Measurements from ENCODE around the gene NFATC1. TPM values are rescaled to one million over a fixed set of nuclear protein-coding genes. Genes with fewer than 3 reads are reported as not detected.

Gene NFATC1
- polyA plus RNA-seq, 2 donors = 1.3 to 1.9 TPM

DNA sequence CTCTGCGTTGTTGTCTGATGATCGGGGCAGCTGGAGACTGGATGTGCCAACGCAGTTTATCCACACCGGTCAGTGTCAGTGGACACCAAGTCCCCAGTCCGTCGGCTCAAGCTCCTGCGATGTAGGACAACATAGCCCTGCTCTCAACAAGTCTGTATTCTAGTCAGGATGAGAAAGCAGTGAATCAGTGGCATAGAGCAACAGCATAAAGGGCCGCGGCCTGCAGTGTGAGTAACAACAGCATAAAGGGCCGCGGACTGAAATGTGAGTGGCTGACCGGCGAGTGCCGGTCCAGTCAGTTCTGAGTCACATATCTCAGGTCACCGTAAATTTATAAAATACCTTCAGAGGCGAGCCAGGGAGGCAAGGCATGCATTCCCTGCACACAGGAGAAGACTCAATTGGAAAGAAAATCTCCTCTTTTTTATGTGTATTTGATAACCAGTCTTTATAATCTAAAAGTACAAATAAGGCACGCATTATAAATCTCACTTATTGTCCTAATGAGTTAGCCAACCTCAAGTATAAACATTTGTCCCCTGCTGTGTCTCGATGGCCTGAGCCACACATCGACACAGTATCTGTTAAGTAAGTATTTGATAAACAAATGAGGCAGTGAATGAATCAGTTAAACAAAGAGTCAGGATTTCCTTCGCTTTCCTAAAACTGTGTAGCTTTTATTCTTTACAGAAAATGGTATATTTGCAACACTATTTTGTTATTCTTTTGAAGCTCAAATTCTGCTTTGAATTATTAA is 33.8 kb upstream of the NFATC1 start:
- WGBS, 2 donors = 88 to 89% methylated on average over 20 of the region's 20 CpGs
- Histone ChIP-seq H3K4me3 (ENCODE audit: low read depth in 1 of 2, low read length in 2 of 2) (no peak overlapping the region), H3K36me3 (ENCODE audit: control insufficient read depth in 2 of 2, insufficient read depth in 2 of 2, low read length in 1 of 2) (peaks cover 0 to 20% of the 10 kb centered on the region in 2 donors)

DNA sequence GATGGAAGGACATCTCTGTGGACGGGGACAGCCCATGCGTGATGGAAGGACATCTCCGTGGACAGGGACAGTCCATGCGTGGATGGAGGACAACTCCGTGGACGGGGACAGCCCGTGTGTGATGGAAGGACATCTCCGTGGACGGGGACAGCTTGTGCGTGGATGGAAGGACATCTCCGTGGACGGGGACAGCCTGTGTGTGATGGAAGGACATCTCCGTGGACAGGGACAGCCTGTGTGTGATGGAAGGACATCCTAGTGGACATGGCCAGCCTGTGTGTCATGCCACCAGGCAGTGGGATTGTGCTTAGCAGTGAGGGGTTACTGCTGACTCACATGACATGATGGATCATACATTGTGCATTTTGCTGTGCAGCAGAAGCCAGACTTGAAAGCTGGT is 30.0 kb upstream of the NFATC1 start:
- peaks cover 0 to 17% of the 10 kb centered on the region in 2 donors for H3K36me3 ChIP-seq (ENCODE audit: control insufficient read depth in 2 of 2, insufficient read depth in 2 of 2, low read length in 1 of 2)
- no peak overlapping the region for H3K4me3 ChIP-seq (ENCODE audit: low read depth in 1 of 2, low read length in 2 of 2)
- H3K4me1 ChIP-seq (ENCODE audit: control insufficient read depth in 2 of 2, insufficient read depth in 2 of 2, low read length in 1 of 2) = no peaks in the 10 kb centered on the region
- 96% methylated on average over 13 of the region's 13 CpGs for WGBS, 2 donors
- H3K27ac ChIP-seq (ENCODE audit: low read depth in 2 of 2, low read length in 1 of 2) = no peak overlapping the region
- no peaks in the 10 kb centered on the region for H3K27me3 ChIP-seq (ENCODE audit: control insufficient read depth in 1 of 2, insufficient read depth in 2 of 2, low read length in 2 of 2)
- H3K9me3 ChIP-seq (ENCODE audit: control insufficient read depth in 2 of 2, insufficient read depth in 1 of 2, low read depth in 1 of 2, low read length in 1 of 2) = peaks cover 0 to 5% of the 10 kb centered on the region in 2 donors

More for the DNA sequence above, 33.8 kb upstream of the NFATC1 start:
- peaks cover 0 to 7% of the 10 kb centered on the region in 2 donors for H3K9me3 ChIP-seq (ENCODE audit: control insufficient read depth in 2 of 2, insufficient read depth in 1 of 2, low read depth in 1 of 2, low read length in 1 of 2)
- no peaks in the 10 kb centered on the region for H3K27me3 ChIP-seq (ENCODE audit: control insufficient read depth in 1 of 2, insufficient read depth in 2 of 2, low read length in 2 of 2)
- H3K4me1 ChIP-seq (ENCODE audit: control insufficient read depth in 2 of 2, insufficient read depth in 2 of 2, low read length in 1 of 2) = no peaks in the 10 kb centered on the region
- H3K27ac ChIP-seq (ENCODE audit: low read depth in 2 of 2, low read length in 1 of 2) = no peak overlapping the region

DNA sequence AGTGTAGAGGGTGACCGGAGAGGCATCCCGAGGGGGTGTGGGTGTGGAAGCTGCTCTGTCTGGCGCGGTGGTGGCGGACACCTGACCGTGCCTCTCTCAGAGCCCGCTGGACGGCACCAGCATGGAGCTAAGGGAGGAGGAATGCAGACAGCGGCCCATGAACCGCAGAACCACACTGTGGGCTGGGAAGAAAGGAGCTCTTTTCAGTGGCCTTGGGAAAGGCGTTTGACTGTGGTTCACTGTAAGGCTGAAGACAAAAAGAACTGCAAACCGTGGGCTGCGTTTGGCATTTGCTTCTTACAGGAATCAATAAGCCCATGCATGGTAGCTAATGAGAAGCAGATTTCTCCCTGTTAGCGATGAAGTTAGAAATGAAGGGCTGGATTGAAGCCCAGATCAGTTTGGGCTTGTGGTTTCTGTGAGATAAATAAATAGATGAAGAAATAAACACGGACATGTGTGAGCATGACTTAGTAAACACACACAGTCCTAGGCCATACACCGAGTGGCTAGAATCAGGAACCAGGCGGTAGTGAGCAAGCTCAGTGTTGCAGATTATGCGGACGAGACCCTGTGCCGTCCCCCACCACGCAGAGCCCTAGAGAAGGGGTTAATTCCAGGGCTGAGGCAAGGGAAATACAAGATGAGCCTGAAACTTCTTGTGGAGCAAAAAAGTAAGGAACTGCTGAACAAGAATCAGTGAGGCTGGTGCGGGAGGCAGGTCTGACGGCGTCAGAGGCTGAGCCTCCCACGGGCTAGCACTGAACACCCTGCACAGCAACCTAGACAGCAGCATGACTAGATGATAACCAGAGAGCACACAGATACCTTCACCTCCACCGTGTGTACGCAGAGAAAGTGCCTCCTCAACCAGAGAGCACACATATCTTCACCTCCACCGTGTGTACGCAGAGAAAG is 29.3 kb upstream of the NFATC1 start:
- WGBS, 2 donors = 79 to 82% methylated on average over 29 of the region's 29 CpGs
- H3K36me3 ChIP-seq (ENCODE audit: control insufficient read depth in 2 of 2, insufficient read depth in 2 of 2, low read length in 1 of 2) = peaks cover 0 to 13% of the 10 kb centered on the region in 2 donors

GRCh38 chr18:79367480-79367879 is 28.2 kb upstream of the NFATC1 start:
- WGBS, 2 donors = 94 to 95% methylated on average over 8 of the region's 8 CpGs
- Histone ChIP-seq H3K27ac (ENCODE audit: low read depth in 2 of 2, low read length in 1 of 2) (no peak overlapping the region), H3K4me1 (ENCODE audit: control insufficient read depth in 2 of 2, insufficient read depth in 2 of 2, low read length in 1 of 2) (no peaks in the 10 kb centered on the region), H3K9me3 (ENCODE audit: control insufficient read depth in 2 of 2, insufficient read depth in 1 of 2, low read depth in 1 of 2, low read length in 1 of 2) (peaks cover 0 to 5% of the 10 kb centered on the region in 2 donors), H3K36me3 (ENCODE audit: control insufficient read depth in 2 of 2, insufficient read depth in 2 of 2, low read length in 1 of 2) (peaks cover 0 to 12% of the 10 kb centered on the region in 2 donors), H3K27me3 (ENCODE audit: control insufficient read depth in 1 of 2, insufficient read depth in 2 of 2, low read length in 2 of 2) (no peaks in the 10 kb centered on the region), H3K4me3 (ENCODE audit: low read depth in 1 of 2, low read length in 2 of 2) (no peak overlapping the region)

More for the DNA sequence above, 29.3 kb upstream of the NFATC1 start:
- no peak overlapping the region for H3K4me3 ChIP-seq (ENCODE audit: low read depth in 1 of 2, low read length in 2 of 2)
- H3K27me3 ChIP-seq (ENCODE audit: control insufficient read depth in 1 of 2, insufficient read depth in 2 of 2, low read length in 2 of 2) = no peaks in the 10 kb centered on the region
- H3K4me1 ChIP-seq (ENCODE audit: control insufficient read depth in 2 of 2, insufficient read depth in 2 of 2, low read length in 1 of 2) = no peaks in the 10 kb centered on the region
- peaks cover 0 to 5% of the 10 kb centered on the region in 2 donors for H3K9me3 ChIP-seq (ENCODE audit: control insufficient read depth in 2 of 2, insufficient read depth in 1 of 2, low read depth in 1 of 2, low read length in 1 of 2)
- no peak overlapping the region for H3K27ac ChIP-seq (ENCODE audit: low read depth in 2 of 2, low read length in 1 of 2)

DNA sequence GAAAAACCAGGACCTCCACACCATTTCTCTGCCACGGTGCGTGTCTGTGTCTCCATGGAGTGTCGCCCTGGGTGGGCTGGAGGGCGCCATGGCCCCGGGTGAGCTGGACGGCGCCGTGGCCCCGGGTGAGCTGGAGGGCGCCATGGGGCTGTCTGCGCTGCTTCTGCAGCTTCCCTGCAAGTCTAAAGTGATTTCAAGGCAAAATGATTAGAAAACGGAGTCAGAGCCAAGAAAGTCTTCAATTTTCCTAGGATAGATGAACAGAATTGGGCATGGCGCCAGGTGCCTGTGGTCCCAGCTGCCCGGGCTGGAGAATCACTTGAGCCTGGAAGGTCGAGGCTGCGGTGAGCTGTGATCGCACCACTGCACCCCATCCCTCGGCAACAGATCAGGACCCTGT is 27.7 kb upstream of the NFATC1 start:
- Histone ChIP-seq H3K9me3 (ENCODE audit: control insufficient read depth in 2 of 2, insufficient read depth in 1 of 2, low read depth in 1 of 2, low read length in 1 of 2) (peaks cover 0 to 5% of the 10 kb centered on the region in 2 donors), H3K4me1 (ENCODE audit: control insufficient read depth in 2 of 2, insufficient read depth in 2 of 2, low read length in 1 of 2) (no peaks in the 10 kb centered on the region), H3K4me3 (ENCODE audit: low read depth in 1 of 2, low read length in 2 of 2) (no peak overlapping the region), H3K36me3 (ENCODE audit: control insufficient read depth in 2 of 2, insufficient read depth in 2 of 2, low read length in 1 of 2) (peaks cover 0 to 12% of the 10 kb centered on the region in 2 donors), H3K27ac (ENCODE audit: low read depth in 2 of 2, low read length in 1 of 2) (no peak overlapping the region), H3K27me3 (ENCODE audit: control insufficient read depth in 1 of 2, insufficient read depth in 2 of 2, low read length in 2 of 2) (no peaks in the 10 kb centered on the region)
- WGBS, 2 donors = 84 to 85% methylated on average over 18 of the region's 18 CpGs

DNA sequence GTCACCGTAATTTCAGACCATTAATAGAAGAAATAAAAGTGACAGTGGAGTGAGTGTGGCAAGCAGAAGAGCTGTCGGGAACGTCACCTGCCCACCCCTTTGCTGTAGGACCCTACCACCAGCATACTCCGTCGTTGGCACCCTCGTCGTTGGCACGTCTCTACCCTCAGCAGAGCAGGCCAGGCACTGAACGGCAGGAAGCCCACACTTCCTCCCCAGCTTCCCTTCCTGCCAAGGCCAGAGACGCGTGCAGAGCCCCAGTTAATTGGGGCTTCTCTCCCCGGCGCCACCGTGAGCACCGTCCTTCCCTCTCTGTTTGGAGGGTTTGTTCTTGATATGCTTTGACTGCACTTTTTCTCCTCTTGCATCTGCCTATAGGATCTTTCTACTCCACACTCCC is 27.0 kb upstream of the NFATC1 start:
- H3K27ac ChIP-seq (ENCODE audit: low read depth in 2 of 2, low read length in 1 of 2) = no peak overlapping the region
- no peaks in the 10 kb centered on the region for H3K27me3 ChIP-seq (ENCODE audit: control insufficient read depth in 1 of 2, insufficient read depth in 2 of 2, low read length in 2 of 2)
- H3K4me3 ChIP-seq (ENCODE audit: low read depth in 1 of 2, low read length in 2 of 2) = no peak overlapping the region
- H3K4me1 ChIP-seq (ENCODE audit: control insufficient read depth in 2 of 2, insufficient read depth in 2 of 2, low read length in 1 of 2) = no peaks in the 10 kb centered on the region
- WGBS, 2 donors = 69 to 78% methylated on average over 15 of the region's 15 CpGs
- peaks cover 0 to 5% of the 10 kb centered on the region in 2 donors for H3K9me3 ChIP-seq (ENCODE audit: control insufficient read depth in 2 of 2, insufficient read depth in 1 of 2, low read depth in 1 of 2, low read length in 1 of 2)
- peaks cover 0 to 9% of the 10 kb centered on the region in 2 donors for H3K36me3 ChIP-seq (ENCODE audit: control insufficient read depth in 2 of 2, insufficient read depth in 2 of 2, low read length in 1 of 2)

- WGBS, 2 donors = 77 to 83% methylated on average over 14 of the region's 14 CpGs
- H3K36me3 ChIP-seq (ENCODE audit: control insufficient read depth in 2 of 2, insufficient read depth in 2 of 2, low read length in 1 of 2) = peaks cover 0 to 7% of the 10 kb centered on the region in 2 donors
- H3K4me3 ChIP-seq (ENCODE audit: low read depth in 1 of 2, low read length in 2 of 2) = no peak overlapping the region
- no peaks in the 10 kb centered on the region for H3K27me3 ChIP-seq (ENCODE audit: control insufficient read depth in 1 of 2, insufficient read depth in 2 of 2, low read length in 2 of 2)
- no peaks in the 10 kb centered on the region for H3K4me1 ChIP-seq (ENCODE audit: control insufficient read depth in 2 of 2, insufficient read depth in 2 of 2, low read length in 1 of 2)
- no peak overlapping the region for H3K27ac ChIP-seq (ENCODE audit: low read depth in 2 of 2, low read length in 1 of 2)
- no peaks in the 10 kb centered on the region for H3K9me3 ChIP-seq (ENCODE audit: control insufficient read depth in 2 of 2, insufficient read depth in 1 of 2, low read depth in 1 of 2, low read length in 1 of 2)
Observed at GRCh38 chr18:79371561-79372121, 24.1 kb upstream of the NFATC1 start.

DNA sequence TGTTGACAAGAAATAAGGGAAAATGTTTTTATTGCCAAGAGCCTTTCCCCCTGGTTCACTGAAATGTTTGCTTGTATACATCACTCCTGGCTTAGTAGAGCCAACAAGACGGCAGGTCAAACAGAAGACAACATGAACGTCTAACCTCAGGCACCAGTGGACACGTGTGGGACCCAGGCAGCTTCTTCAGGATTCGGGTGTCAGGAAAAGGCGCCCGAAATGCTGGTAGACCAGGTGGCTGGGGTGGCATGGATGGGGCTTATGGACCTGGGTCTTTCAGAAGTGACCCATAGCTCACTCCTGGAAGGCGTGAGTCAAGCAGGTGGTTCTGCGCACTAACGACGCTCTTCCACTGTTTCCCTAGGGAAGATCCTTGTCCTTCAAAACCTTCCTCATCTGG is 23.3 kb upstream of the NFATC1 start:
- 88 to 94% methylated on average over 10 of the region's 10 CpGs for WGBS, 2 donors
- H3K4me3 ChIP-seq (ENCODE audit: low read depth in 1 of 2, low read length in 2 of 2) = no peak overlapping the region
- no peaks in the 10 kb centered on the region for H3K4me1 ChIP-seq (ENCODE audit: control insufficient read depth in 2 of 2, insufficient read depth in 2 of 2, low read length in 1 of 2)
- H3K9me3 ChIP-seq (ENCODE audit: control insufficient read depth in 2 of 2, insufficient read depth in 1 of 2, low read depth in 1 of 2, low read length in 1 of 2) = no peaks in the 10 kb centered on the region
- no peaks in the 10 kb centered on the region for H3K27me3 ChIP-seq (ENCODE audit: control insufficient read depth in 1 of 2, insufficient read depth in 2 of 2, low read length in 2 of 2)
- no peak overlapping the region for H3K27ac ChIP-seq (ENCODE audit: low read depth in 2 of 2, low read length in 1 of 2)
- peaks cover 0 to 11% of the 10 kb centered on the region in 2 donors for H3K36me3 ChIP-seq (ENCODE audit: control insufficient read depth in 2 of 2, insufficient read depth in 2 of 2, low read length in 1 of 2)

DNA sequence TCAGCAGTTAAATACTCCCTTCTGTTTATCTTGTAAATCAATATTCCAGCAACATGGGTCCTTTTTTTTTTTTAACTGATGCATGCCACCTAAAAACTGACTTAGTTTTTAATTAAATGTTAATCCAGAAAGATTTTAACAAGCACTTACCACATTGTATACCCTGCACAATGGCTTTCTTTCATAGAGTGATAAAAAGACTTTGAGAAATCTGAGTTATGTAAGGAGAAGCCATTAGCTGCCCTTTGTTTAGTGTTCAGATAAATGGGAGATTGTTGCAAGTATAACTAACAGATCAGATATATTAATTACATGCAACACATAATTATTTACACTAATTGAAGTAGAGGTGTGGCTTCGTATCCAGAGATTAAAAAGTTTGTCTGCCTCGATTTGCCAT is 22.7 kb upstream of the NFATC1 start:
- H3K4me1 ChIP-seq (ENCODE audit: control insufficient read depth in 2 of 2, insufficient read depth in 2 of 2, low read length in 1 of 2) = no peaks in the 10 kb centered on the region
- WGBS, 2 donors = 91 to 96% methylated on average over 2 of the region's 2 CpGs
- H3K36me3 ChIP-seq (ENCODE audit: control insufficient read depth in 2 of 2, insufficient read depth in 2 of 2, low read length in 1 of 2) = peaks cover 0 to 13% of the 10 kb centered on the region in 2 donors
- H3K4me3 ChIP-seq (ENCODE audit: low read depth in 1 of 2, low read length in 2 of 2) = no peak overlapping the region
- no peak overlapping the region for H3K27ac ChIP-seq (ENCODE audit: low read depth in 2 of 2, low read length in 1 of 2)
- no peaks in the 10 kb centered on the region for H3K27me3 ChIP-seq (ENCODE audit: control insufficient read depth in 1 of 2, insufficient read depth in 2 of 2, low read length in 2 of 2)
- no peaks in the 10 kb centered on the region for H3K9me3 ChIP-seq (ENCODE audit: control insufficient read depth in 2 of 2, insufficient read depth in 1 of 2, low read depth in 1 of 2, low read length in 1 of 2)
